H1 (cell line): ENCODE measurements around the gene NAV2. TPM values are rescaled to one million over a fixed set of nuclear protein-coding genes. Genes with fewer than 3 reads are reported as not detected.

Experiments
- CTCF ChIA-PET: fragments of 300-600 bp; sonication (Branson Sonifier 250); formaldehyde crosslinking; loops from one replicate; lab custom pipeline; 2021; ENCODE audit not compliant: partially characterized antibody; lab: Charles Lee
- POLR2A ChIA-PET: fragments of 300-600 bp; sonication (Branson Sonifier 250); formaldehyde crosslinking; loops from one replicate; lab custom pipeline; 2021; ENCODE audit warnings: inconsistent platforms; ENCODE audit not compliant: partially characterized antibody; lab: Charles Lee
- DNase-seq, 2 experiments: peaks; one replicate each; pipeline versions ENCODE4 v3.0.0 to v3.0.0-alpha.2; 2010 to 2022; ENCODE audit warnings: low spot score in 2 of 2, low read depth in 1 of 2, mixed read lengths in 1 of 2
- FAIRE-seq: peaks from 2 replicates; lab custom pipeline; 2011; peaks lifted over from hg19 to GRCh38; lab: Jason Lieb, UNC
- H2AFZ ChIP-seq: 2 replicates; pipeline ENCODE4 v1.8.1; 2012; ENCODE audit warnings: low read length, inconsistent platforms
- H2AK5ac ChIP-seq: 2 replicates; pipeline ENCODE4 v1.6.1; 2013; ENCODE audit warnings: low read depth, low read length
- H2BK120ac ChIP-seq: replicated peaks from 2 replicates; pipeline ENCODE3; 2013; ENCODE audit warnings: low read depth, low read length, inconsistent platforms
- H2BK12ac ChIP-seq: 2 replicates; pipeline ENCODE4 v1.6.1; 2013; ENCODE audit warnings: low read depth, low read length
- H2BK15ac ChIP-seq: 2 replicates; pipeline ENCODE4 v1.6.1; 2013; ENCODE audit warnings: low read length
- H2BK20ac ChIP-seq: 2 replicates; pipeline ENCODE4 v1.6.1; 2013; ENCODE audit warnings: low read length
- H2BK5ac ChIP-seq: 2 replicates; pipeline ENCODE4 v1.6.1; 2013; ENCODE audit warnings: low read depth, low read length
- H3K14ac ChIP-seq: 2 replicates; pipeline ENCODE4 v1.6.1; 2013; ENCODE audit warnings: inconsistent platforms; ENCODE audit not compliant: insufficient read length
- H3K18ac ChIP-seq: 2 replicates; pipeline ENCODE4 v1.6.1; 2013; ENCODE audit warnings: low read length; ENCODE audit errors: extremely low read depth
- H3K23ac ChIP-seq: 2 replicates; pipeline ENCODE4 v1.6.1; 2013; ENCODE audit warnings: inconsistent platforms; ENCODE audit not compliant: insufficient read length
- H3K23me2 ChIP-seq: 2 replicates; pipeline ENCODE4 v1.6.1; 2013; ENCODE audit warnings: low read depth, low read length
- H3K27ac ChIP-seq: 2 replicates; pipeline ENCODE4 v1.6.1; 2011; ENCODE audit warnings: low read depth, low read length, inconsistent platforms
- H3K27me3 ChIP-seq, 4 experiments: replicated peaks in 1 of 4; 1 replicate in 1 of 4; 2 replicates in 3 of 4; pipeline versions ENCODE4 v1.6.1 to v1.8.1; 2011 to 2013; ENCODE audit warnings: low read length in 3 of 4, mild to moderate bottlenecking in 3 of 4, inconsistent platforms in 2 of 4, mixed read lengths in 2 of 4, moderate library complexity in 1 of 4; ENCODE audit not compliant: control insufficient read depth in 3 of 4, insufficient read depth in 3 of 4; ENCODE audit errors: extremely low read depth in 1 of 4
- H3K36me3 ChIP-seq, 4 experiments: 2 replicates each; pipeline versions ENCODE4 v1.6.1 to v1.8.1; 2011 to 2013; ENCODE audit warnings: mild to moderate bottlenecking in 4 of 4, low read length in 3 of 4, moderate library complexity in 2 of 4, control low read depth in 1 of 4, inconsistent platforms in 1 of 4; ENCODE audit not compliant: insufficient read depth in 4 of 4, control insufficient read depth in 2 of 4
- H3K4ac ChIP-seq: replicated peaks from 2 replicates; pipeline ENCODE3; 2013; ENCODE audit warnings: low read length, low read depth, mixed read lengths, inconsistent platforms; ENCODE audit not compliant: insufficient read length
- H3K4me1 ChIP-seq, 4 experiments: replicated peaks in 1 of 4; 1 replicate in 1 of 4; 2 replicates in 3 of 4; pipeline versions ENCODE4 v1.6.1 to v1.8.1; 2011 to 2013; ENCODE audit warnings: low read length in 3 of 4, inconsistent platforms in 2 of 4, mixed read lengths in 1 of 4; ENCODE audit not compliant: insufficient read depth in 4 of 4, control insufficient read depth in 3 of 4
- H3K4me2 ChIP-seq, 2 experiments: 2 replicates each; pipeline versions ENCODE4 v1.6.1 to v1.8.1; 2011 to 2013; ENCODE audit warnings: low read depth in 2 of 2, low read length in 2 of 2, control low read depth in 1 of 2, inconsistent platforms in 1 of 2, mild to moderate bottlenecking in 1 of 2; ENCODE audit not compliant: insufficient read depth in 1 of 2
- H3K4me3 ChIP-seq, 4 experiments: fragments of 200-600, 300-600 bp in 1 of 4; sonication (generic), shearing (Covaris generic), sonication (Bioruptor Twin) in 1 of 4; 2 replicates each; pipeline versions ENCODE4 v1.5.1 to v1.8.1; 2011 to 2016; ENCODE audit warnings: low read length in 4 of 4, low read depth in 3 of 4, control low read depth in 2 of 4, inconsistent platforms in 2 of 4, mild to moderate bottlenecking in 2 of 4, mixed read lengths in 1 of 4, moderate library complexity in 1 of 4; ENCODE audit not compliant: insufficient read depth in 2 of 4; ENCODE audit errors: extremely low read depth in 1 of 4
- H3K56ac ChIP-seq: replicated peaks from 2 replicates; pipeline ENCODE3; 2013; ENCODE audit warnings: low read depth, mild to moderate bottlenecking, mixed read lengths, low read length, inconsistent platforms; ENCODE audit not compliant: insufficient read length
- H3K79me1 ChIP-seq: 2 replicates; pipeline ENCODE4 v1.6.1; 2013; ENCODE audit warnings: low read depth, low read length, control low read depth
- H3K79me2 ChIP-seq, 2 experiments: 2 replicates each; pipeline versions ENCODE4 v1.6.1 to v1.8.1; 2012 to 2013; ENCODE audit warnings: low read length in 2 of 2, mild to moderate bottlenecking in 2 of 2, inconsistent platforms in 1 of 2; ENCODE audit not compliant: insufficient read depth in 2 of 2, control insufficient read depth in 1 of 2
- H3K9ac ChIP-seq, 4 experiments: replicated peaks in 1 of 4; 1 replicate in 1 of 4; 2 replicates in 3 of 4; pipeline versions ENCODE4 v1.6.1 to v1.8.1; 2011 to 2013; ENCODE audit warnings: low read depth in 3 of 4, low read length in 3 of 4, control low read depth in 2 of 4, mild to moderate bottlenecking in 2 of 4, moderate library complexity in 2 of 4, inconsistent platforms in 1 of 4; ENCODE audit errors: extremely low read depth in 1 of 4
- H3K9me3 ChIP-seq, 2 experiments: 2 replicates each; pipeline versions ENCODE4 v1.6.1 to v1.8.1; 2012 to 2013; ENCODE audit warnings: mild to moderate bottlenecking in 2 of 2, moderate library complexity in 2 of 2, control low read depth in 1 of 2, inconsistent platforms in 1 of 2, low read depth in 1 of 2, low read length in 1 of 2, mixed read lengths in 1 of 2; ENCODE audit not compliant: insufficient read depth in 2 of 2
- H4K20me1 ChIP-seq, 2 experiments: replicated peaks in 1 of 2; 2 replicates each; pipeline versions ENCODE3 to v1.8.1; 2011 to 2013; ENCODE audit warnings: inconsistent platforms in 2 of 2, low read length in 2 of 2, mild to moderate bottlenecking in 1 of 2; ENCODE audit not compliant: insufficient read depth in 2 of 2, control insufficient read depth in 1 of 2
- H4K5ac ChIP-seq: 2 replicates; pipeline ENCODE4 v1.6.1; 2013; ENCODE audit warnings: low read length, low read depth, mixed read lengths, inconsistent platforms; ENCODE audit not compliant: insufficient read length
- H4K8ac ChIP-seq: 2 replicates; pipeline ENCODE4 v1.8.0; 2013; ENCODE audit warnings: mild to moderate bottlenecking, moderate library complexity, low read length, inconsistent platforms; ENCODE audit not compliant: insufficient read depth; ENCODE audit errors: extremely low read depth
- H4K91ac ChIP-seq: replicated peaks from 2 replicates; pipeline ENCODE3; 2013; ENCODE audit warnings: low read length, mixed read lengths, inconsistent platforms; ENCODE audit not compliant: insufficient read length
- CHD1 ChIP-seq: IDR thresholded peaks from 2 replicates; pipeline ENCODE4 v1.6.1; 2012; ENCODE audit warnings: low read depth, low read length, improper control_type of control experiment
- RAD21 ChIP-seq, 2 experiments: IDR thresholded peaks in 1 of 2; conservative IDR thresholded peaks in 1 of 2; 2 replicates each; pipeline ENCODE4 v1.6.1; 2011; ENCODE audit warnings: low read depth in 2 of 2, low read length in 2 of 2, improper control_type of control experiment in 1 of 2, inconsistent platforms in 1 of 2, mild to moderate bottlenecking in 1 of 2, moderate library complexity in 1 of 2
- SIN3A ChIP-seq, 2 experiments: IDR thresholded peaks in 1 of 2; conservative IDR thresholded peaks in 1 of 2; 2 replicates each; pipeline ENCODE4 v1.6.1; 2011 to 2012; ENCODE audit warnings: low read length in 2 of 2, improper control_type of control experiment in 1 of 2, low read depth in 1 of 2, mild to moderate bottlenecking in 1 of 2
- TCF12 ChIP-seq: IDR thresholded peaks from 2 replicates; pipeline ENCODE4 v1.6.1; 2011; ENCODE audit warnings: low read depth, mild to moderate bottlenecking, low read length
- WGBS, 2 experiments: shearing (Covaris generic) in 1 of 2; methylation state at CpG; one replicate each; pipeline versions ENCODE4 v1.1.6 to v1.1.7; 2013 to 2015; ENCODE audit warnings: low lambda C conversion rate in 2 of 2, mixed read lengths in 2 of 2, inconsistent platforms in 1 of 2, low coverage in 1 of 2, missing lambda C conversion rate in 1 of 2; ENCODE audit not compliant: insufficient replicate concordance in 2 of 2, insufficient coverage in 1 of 2, insufficient read length in 1 of 2; ENCODE audit errors: extremely low coverage in 1 of 2, missing lambda C conversion rate in 1 of 2; 5-methylcytosine and 5-hydroxymethylcytosine counted together
- polyA plus RNA-seq, 7 experiments: library from polyadenylated mRNA; depleted of rRNA in 3 of 7; stranded (reverse) in 5 of 7; unstranded in 2 of 7; fragments of >200 nt in 5 of 7; fragments of 200-250 nt in 2 of 7; gene quantifications; 1 replicate in 5 of 7; 2 replicates in 1 of 7; 4 replicates in 1 of 7; pipeline versions ENCODE4 v1.2.1 to v1.2.3, GENCODE V29; 2011 to 2013; ENCODE audit warnings: missing spikeins in 2 of 7, mixed read lengths in 2 of 7
- total RNA-seq: library from RNA; stranded (reverse); fragmentation: NEBNext Ultra II Directional; extraction: Animal tissue kit (Norgen Biotek cat#: 25700); gene quantifications from 2 replicates; pipeline ENCODE4 v1.2.1, GENCODE V29; 2021

The NAV2 gene
- total and polyA plus RNA-seq, 2 of the 8 experiments (the other 6 are each of a cell fraction or from before 2014, with no cell fraction given): 35.6 to 73.6 TPM

DNA sequence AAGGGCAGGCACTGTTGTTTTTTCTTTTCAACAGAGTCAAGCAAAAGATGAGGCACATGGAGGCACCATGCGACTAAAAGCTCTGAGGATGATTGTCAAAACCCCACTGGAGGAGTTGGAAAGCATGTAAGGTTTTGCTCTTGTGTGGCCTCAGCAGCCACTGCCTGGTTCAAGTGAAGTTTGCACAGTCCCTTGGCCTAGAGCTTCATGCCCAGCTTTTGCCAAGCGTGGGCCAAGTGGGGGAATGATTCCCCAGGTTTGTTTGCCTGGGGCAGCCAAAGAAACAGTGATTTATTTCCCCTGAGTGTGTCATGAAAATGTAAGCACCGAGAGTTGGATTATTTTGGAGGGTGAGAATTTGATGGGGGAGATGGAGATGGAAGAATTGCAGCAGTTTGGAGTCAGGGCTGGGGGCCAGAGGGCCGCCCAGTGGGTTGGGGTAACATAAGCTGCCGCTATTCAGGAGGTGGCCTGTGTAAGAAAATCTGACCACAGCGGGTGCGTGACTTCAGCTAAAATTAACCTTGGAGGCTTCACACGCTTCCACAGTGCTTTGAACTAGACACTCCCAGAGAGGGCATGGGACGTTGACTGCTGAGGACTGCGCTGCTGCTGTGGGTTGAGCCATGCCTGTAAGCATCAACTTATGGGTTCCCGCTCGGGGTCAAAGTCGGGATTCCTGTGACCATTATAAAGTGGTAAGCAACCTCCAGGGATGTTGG, 100.7 kb downstream of the NAV2 start:
- no peak overlapping the region; the same call in 1 of the 2 replicates for H3K18ac ChIP-seq
- peaks cover 5% of the 10 kb centered on the region; the same call in 1 of the 2 replicates for H3K23me2 ChIP-seq
- no peak overlapping the region for H2BK12ac ChIP-seq
- no peak overlapping the region for H3K56ac ChIP-seq
- CTCF ChIA-PET: interaction anchor here (0.7 to 8.0 kb wide), 21 partner anchors 9 to 249 kb away, joined by 3 to 88 read pairs (median 5); no protein-coding TSS in a partner anchor
- no peak overlapping the region for H4K5ac ChIP-seq
- peak overlapping the region; percentile 20 for H4K91ac ChIP-seq
- no peak overlapping the region for H2AFZ ChIP-seq
- H2BK20ac ChIP-seq: peak overlapping the region; percentile 49
- peaks cover 0 to 76% of the 10 kb centered on the region in 2 experiments; a peak in 3 of 4 replicates for H3K79me2 ChIP-seq
- no peak overlapping the region for H3K27ac ChIP-seq
- FAIRE-seq (no peak), DNase-seq (no peak)
- no peaks in the 10 kb centered on the region for H3K9me3 ChIP-seq
- no peak overlapping the region for H3K4ac ChIP-seq
- H2BK15ac ChIP-seq: peak overlapping the region; percentile 66; the same call in 1 of the 2 replicates
- no peak overlapping the region for H3K9ac ChIP-seq
- H3K14ac ChIP-seq: no peak overlapping the region
- H3K4me1 ChIP-seq: peaks cover 20 to 40% (median 33%) of the 10 kb centered on the region in 4 experiments
- H3K4me2 ChIP-seq: no peak overlapping the region
- WGBS, 2 experiments: 94 to 100% methylated on average over 1 to 13 of the region's 13 CpGs
- no peaks in the 10 kb centered on the region for H4K20me1 ChIP-seq
- peaks cover 10% of the 10 kb centered on the region for H3K79me1 ChIP-seq
- no peak overlapping the region for H2AK5ac ChIP-seq
- no peak overlapping the region for H3K4me3 ChIP-seq
- H3K36me3 ChIP-seq: no peaks in the 10 kb centered on the region
- H2BK120ac ChIP-seq: no peak overlapping the region
- no peaks in the 10 kb centered on the region for H3K27me3 ChIP-seq
- TF ChIP-seq RAD21 (IDR thresholded peaks at IDR 0.05 in 1 of 2, conservative IDR thresholded peaks at IDR 0.05 in 1 of 2; ENCODE audit: low read depth in 2 of 2, low read length in 2 of 2) (no peak), TCF12 (no peak), SIN3A (conservative IDR thresholded peaks at IDR 0.05 in 1 of 2, IDR thresholded peaks at IDR 0.05 in 1 of 2; ENCODE audit: low read depth in 1 of 2, low read length in 2 of 2) (no peak), CHD1 (no peak)
- TF ChIP-seq, all 59 proteins: peak for 0
- no peak overlapping the region for H4K8ac ChIP-seq
- H3K23ac ChIP-seq: no peak overlapping the region
- POLR2A ChIA-PET: no interaction called here
- 0 out of 2 replicates have a peak overlapping the region, but pooled peaks have one; percentile 4 for H2BK5ac ChIP-seq
